Left ventricle myocardium inferior (tissue), 1 donor: ENCODE data around the gene SPATS2L. TPM values are rescaled to one million over a fixed set of nuclear protein-coding genes. Genes with fewer than 3 reads are reported as not detected.

Experiments
- DNase-seq: peaks from one replicate; pipeline ENCODE4 v3.0.0-alpha.2; 2020
- H3K27ac ChIP-seq: fragments of 200-600 bp; replicated peaks from 2 replicates; pipeline ENCODE4 v1.8.0; 2021
- H3K27me3 ChIP-seq: fragments of 200-600 bp; 2 replicates; pipeline ENCODE4 v1.8.0; 2021; ENCODE audit warnings: low read depth
- H3K36me3 ChIP-seq: fragments of 200-600 bp; 2 replicates; pipeline ENCODE4 v1.8.0; 2021
- H3K4me1 ChIP-seq: fragments of 200-600 bp; 2 replicates; pipeline ENCODE4 v1.8.0; 2021
- H3K4me3 ChIP-seq: fragments of 200-600 bp; 2 replicates; pipeline ENCODE4 v1.8.0; 2021; ENCODE audit warnings: mild to moderate bottlenecking, moderate library complexity
- H3K9me3 ChIP-seq: fragments of 200-600 bp; replicated peaks from 2 replicates; pipeline ENCODE4 v1.8.0; 2021
- CTCF ChIP-seq: fragments of 200-600 bp; IDR thresholded peaks from 2 replicates; pipeline ENCODE4 v1.8.0; 2021; ENCODE audit warnings: antibody characterized with exemption, mild to moderate bottlenecking, borderline replicate concordance
- intact Hi-C: fragments of 100-400 bp; cut with micrococcal nuclease; formaldehyde crosslinking; loops from one replicate; pipeline ENCODE4 v1.11.0; 2022
- total RNA-seq: library from RNA; stranded (reverse); fragmentation: NEBNext Ultra II Directional; extraction: Animal tissue kit (Norgen Biotek cat#: 25700); gene quantifications from one replicate; pipeline ENCODE4 v1.2.1, GENCODE V29; 2021
- donor health status: DM: no; HTN: yes; CAD: no; lungs with severe emphysema.

SPATS2L gene
- total RNA-seq, 1 donor from 2014 or later: 54.9 TPM

- no peaks in the 10 kb centered on the region for H3K9me3 ChIP-seq
- peaks cover 13% of the 10 kb centered on the region for H3K4me1 ChIP-seq
- H3K4me3 ChIP-seq: no peak overlapping the region
- TF ChIP-seq CTCF: no peak
- H3K27me3 ChIP-seq: no peaks in the 10 kb centered on the region
- intact Hi-C loops: no loop called here
- peak; percentile 40 for DNase-seq
- peaks cover 83% of the 10 kb centered on the region for H3K36me3 ChIP-seq
- H3K27ac ChIP-seq: peak overlapping the region; percentile 19
Measured at GRCh38 chr2:200469708-200470211, 163.3 kb downstream of the SPATS2L start.

GRCh38 chr2:200470230-200470629 lies 163.7 kb downstream of the SPATS2L start:
- Histone ChIP-seq H3K27me3 (no peaks in the 10 kb centered on the region), H3K4me1 (peaks cover 13% of the 10 kb centered on the region), H3K36me3 (peaks cover 83% of the 10 kb centered on the region), H3K27ac (peak overlapping the region; percentile 19), H3K4me3 (no peak overlapping the region), H3K9me3 (no peaks in the 10 kb centered on the region)
- TF ChIP-seq CTCF: no peak
- intact Hi-C loops: no loop called here
- DNase-seq: no peak

GRCh38 chr2:200471324-200471848 lies 164.9 kb downstream of the SPATS2L start:
- Histone ChIP-seq H3K36me3 (peaks cover 87% of the 10 kb centered on the region), H3K27me3 (no peaks in the 10 kb centered on the region), H3K4me3 (no peak overlapping the region), H3K27ac (no peak overlapping the region), H3K9me3 (no peaks in the 10 kb centered on the region), H3K4me1 (peaks cover 13% of the 10 kb centered on the region)
- intact Hi-C loops: no loop called here
- TF ChIP-seq CTCF: peak; percentile 57
- DNase-seq: no peak

GRCh38 chr2:200471928-200472645 lies 165.6 kb downstream of the SPATS2L start:
- no peak overlapping the region for H3K4me3 ChIP-seq
- intact Hi-C loops: no loop called here
- peaks cover 84% of the 10 kb centered on the region for H3K36me3 ChIP-seq

GRCh38 chr2:200472853-200473464 lies 166.5 kb downstream of the SPATS2L start:
- no peaks in the 10 kb centered on the region for H3K27me3 ChIP-seq
- no peak for TF ChIP-seq CTCF
- intact Hi-C loops: no loop called here
- H3K4me3 ChIP-seq: no peak overlapping the region
- peaks cover 6% of the 10 kb centered on the region for H3K4me1 ChIP-seq
- no peak overlapping the region for H3K27ac ChIP-seq
- H3K9me3 ChIP-seq: no peaks in the 10 kb centered on the region
- H3K36me3 ChIP-seq: peaks cover 81% of the 10 kb centered on the region
- no peak for DNase-seq

More at GRCh38 chr2:200471928-200472645, 165.6 kb downstream of the SPATS2L start:
- Histone ChIP-seq H3K27me3 (no peaks in the 10 kb centered on the region), H3K4me1 (peaks cover 13% of the 10 kb centered on the region), H3K27ac (no peak overlapping the region), H3K9me3 (no peaks in the 10 kb centered on the region)
- no peak for DNase-seq
- no peak for TF ChIP-seq CTCF
